KG1 (cell line): ENCODE data around the gene CLP1.
A peak's percentile ranks its signal among the peaks of the same experiment; 100 is the strongest.
"Not testable (repeated sequence)": the region's sequence is repeated elsewhere in the genome, so short reads cannot be mapped to it uniquely, and the experiment has no call there.

Experiments
- DNase-seq: peaks from one replicate; lab custom pipeline; 2025; lab: John Stamatoyannopoulos, UW

Gene CLP1

DNA sequence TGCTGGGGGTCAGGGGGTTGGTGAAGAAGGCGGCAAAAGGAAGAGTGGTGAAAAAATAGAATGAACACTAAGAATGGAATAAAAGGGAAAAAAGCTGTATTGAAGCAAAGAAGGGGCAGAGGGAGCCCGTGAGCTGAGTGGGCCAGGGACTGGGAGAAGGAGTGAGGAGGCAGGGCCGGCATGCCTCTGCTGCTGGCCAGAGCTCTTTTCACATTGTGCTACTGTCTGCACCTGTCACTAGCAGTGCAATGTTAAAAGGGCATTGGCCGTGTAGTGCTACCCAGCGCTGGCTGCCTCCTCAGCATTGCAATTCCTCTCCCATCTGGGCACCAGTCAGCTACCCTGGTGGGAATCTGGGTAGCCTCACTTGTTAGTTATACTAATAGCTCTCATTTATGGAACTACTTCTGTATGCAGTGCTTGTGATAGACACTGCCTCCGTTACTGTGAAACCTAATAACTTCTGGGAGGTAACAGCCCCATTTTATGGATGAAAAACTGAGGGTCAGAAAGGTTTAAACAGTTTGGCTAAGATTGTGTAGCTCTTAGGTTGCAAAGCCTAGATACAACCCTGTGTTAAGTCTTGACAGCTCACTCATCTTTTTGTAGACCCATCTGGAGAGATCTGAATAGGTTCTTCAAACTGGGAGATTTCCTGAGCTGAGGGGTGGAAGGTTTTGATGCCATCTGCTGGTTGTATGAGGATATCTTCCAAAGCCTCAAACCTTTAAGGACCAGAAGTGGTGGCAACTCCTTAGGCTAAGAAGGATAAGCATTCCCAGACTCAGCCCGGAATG, 16.4 kb upstream of the CLP1 start:
- peak; percentile 69 for DNase-seq

DNA sequence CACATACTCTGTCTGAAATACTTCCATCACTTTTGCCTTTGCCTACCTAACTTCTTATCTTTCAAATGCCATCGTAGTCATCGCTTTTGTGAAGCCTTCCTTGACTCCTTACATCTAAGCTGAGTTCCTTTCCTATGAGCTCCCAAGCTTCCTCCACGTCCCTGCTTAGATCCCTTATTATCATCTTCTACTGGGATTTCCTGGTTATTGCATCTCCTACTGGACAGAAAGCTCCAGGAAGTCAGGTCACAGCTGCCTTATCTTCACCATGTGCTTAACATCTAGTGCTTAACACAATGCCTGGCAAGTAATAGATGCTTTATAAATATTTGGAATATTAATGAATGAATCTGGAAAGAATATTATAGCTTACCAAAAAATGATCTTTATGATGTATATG, 13.8 kb upstream of the CLP1 start:
- DNase-seq, result no peak

DNA sequence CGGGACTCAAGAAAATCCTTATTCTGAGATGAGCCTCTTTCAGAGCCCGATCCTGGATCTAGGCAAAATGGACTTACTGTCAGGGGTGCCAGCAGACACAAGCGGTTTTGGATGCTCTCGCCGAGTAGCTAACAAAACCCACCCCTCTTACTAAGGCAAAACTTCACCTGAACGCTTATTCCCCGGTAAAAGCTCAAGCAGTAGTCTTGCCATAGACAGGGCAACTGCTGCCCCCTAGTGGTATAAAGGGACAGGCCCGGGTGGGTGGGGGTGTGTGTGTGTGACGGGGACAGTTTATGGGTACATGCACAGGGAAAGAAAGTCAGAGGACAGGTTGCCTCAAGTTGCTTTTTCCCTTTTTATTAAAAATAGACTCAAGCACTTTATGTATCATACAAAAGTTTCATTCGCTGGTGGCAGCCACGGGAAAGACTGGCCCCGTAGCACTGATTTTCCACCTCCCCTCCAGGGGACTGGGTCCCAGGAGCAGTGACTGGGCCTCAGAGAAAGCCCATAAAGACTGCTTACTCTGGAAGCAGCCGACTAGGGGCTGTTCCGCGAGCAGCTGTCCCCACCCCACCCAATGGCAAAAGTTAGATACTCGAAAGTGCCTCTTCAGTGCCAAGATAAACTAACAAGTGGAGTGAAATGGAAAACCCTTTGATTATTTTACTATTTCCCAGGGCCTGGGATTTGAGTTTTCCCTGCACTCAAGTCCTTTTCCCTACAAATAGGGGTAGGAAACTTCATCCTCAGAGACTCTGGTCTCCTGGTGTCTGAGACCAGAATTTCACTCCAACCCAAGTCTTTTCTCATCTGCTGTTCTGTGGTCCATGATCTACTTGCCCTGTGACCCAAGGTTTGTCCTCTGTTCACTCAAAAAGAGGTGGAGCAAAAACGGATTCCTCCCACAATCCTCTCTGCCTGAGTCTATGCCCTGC, 12.5 kb upstream of the CLP1 start:
- peak; percentile 82 for DNase-seq

DNA sequence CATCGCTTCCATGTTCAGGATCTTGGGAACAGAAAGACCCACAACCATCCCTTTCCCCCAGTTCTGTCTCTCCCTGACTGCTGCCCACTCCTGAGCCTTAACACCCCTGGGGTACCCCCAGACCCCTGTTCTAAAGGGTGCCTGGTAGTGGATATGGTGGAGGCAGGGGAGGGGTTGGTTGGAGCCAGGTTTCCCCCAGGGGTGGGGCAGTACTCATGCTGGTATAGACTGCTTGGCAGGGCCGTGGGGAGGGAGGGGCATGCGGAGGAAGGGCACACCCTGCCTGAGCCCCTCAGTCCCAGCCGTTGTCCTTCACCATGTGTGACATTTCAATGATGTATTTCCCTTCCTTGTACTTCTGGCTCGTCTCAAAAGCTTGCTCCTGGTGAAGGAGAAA, 11.9 kb upstream of the CLP1 start:
- no peak for DNase-seq

DNA sequence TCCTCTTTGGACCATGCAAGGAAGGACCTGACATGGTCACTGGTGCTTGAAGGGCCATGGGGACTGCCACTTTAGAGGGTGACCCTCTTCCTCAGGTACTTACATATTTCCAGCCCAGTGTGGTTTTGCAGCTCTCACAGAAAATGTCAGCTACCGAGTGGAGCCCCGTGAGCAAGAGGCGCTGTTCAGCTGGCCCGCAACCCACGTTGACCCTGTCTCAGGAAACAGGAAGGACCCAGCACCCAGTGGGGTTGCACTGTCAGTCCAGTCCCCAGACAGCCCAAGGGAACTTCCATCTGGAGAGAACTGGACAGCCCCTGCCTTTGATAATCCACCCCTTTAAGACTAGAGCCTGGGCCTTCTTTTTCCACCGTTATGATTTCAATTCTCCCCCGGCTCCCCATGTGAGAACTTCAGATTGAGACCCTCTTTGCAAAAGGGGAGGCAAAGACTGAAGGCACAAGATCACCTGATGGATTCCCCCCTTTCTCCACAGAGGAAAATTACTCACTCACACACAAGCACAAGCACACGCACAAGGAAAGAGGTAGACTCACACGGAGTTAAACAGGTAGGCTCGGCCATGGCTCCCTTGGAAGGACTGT, 11.3 kb upstream of the CLP1 start:
- no peak for DNase-seq

DNA sequence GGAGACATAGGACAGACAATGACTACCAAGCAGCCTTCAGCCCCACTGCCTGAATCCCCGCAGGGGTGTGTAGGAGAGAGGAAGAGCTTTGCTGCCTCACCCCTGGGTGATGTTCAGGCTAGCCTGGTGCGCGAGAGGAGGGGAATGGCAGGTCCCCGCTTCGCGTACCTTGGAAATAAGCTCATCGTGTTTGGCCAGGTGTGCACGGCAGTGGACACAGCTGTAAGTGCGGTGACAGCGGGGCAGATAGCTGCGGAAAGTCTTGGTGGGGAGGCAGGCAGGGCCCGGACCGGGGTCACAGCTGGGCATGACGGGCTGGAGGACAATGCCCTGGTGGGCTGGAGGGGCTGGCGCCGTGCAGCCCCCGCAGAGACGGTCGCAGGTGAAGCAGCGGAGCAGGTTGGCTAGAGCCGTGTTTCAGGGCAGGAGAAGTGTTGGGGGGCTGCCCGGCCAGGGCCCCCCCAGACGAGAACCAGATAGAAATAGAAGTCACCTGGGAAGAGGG, 10.7 kb upstream of the CLP1 start:
- DNase-seq, result no peak

DNA sequence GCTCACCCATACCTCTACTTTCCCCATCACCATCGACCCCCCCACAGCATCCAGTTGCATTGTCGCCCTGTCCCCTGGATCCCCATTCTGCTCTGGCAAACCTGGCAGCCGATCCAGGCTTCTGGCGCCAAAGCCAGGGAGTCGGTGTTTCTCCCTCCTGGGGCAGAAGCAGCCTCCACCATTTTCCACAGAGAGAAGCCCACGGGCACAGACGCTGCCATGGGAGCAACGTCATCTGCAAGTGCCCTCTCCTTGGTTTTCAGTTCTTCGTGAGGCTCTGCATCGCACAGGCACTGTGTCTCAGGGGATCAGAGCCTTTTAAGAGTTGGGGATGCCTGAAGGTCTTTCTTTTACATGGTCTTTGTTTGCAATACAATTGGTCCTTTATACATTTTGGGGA, 10.2 kb upstream of the CLP1 start:
- no peak for DNase-seq

DNA sequence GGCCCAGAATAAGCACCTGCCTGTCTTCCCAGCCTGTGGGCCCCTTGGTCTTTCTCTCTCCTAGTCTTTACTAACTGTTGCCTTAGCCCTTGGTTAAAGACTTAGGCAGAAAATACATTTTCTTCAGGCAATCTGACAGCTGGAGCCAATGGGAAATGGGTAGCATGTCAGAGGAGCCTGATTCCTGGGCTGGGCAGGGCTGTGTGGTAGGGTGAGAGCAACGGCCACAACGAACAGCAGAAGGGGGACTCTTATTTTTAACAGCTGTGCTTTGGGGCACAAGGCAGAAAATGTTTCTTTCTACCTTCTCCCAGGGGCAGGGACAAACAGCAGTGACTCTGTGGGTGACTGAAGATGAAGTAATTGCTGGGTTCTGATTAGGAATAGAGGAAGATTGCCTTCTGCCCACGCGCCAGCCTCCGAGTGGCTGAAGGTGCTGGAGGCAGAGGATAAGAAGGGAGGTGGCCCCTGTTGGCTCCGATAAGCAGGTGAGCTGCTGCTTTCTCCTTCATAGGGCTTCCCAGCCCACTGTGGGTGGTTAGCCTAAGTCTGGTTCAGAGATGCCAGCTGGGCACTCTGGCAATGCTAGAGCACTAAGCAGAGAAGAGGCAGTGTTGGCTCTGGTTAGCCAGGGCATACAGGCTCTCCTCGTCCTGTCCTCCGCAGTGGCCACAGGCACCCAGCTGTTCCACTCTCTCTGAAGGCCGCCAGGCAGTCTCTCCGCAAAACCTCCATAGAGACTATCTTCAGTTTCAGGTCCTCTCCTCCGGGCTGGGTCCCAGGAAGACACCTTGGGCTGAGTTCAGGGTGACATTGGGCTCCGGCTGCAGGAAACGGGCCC, 9.4 kb upstream of the CLP1 start:
- DNase-seq, result no peak

DNA sequence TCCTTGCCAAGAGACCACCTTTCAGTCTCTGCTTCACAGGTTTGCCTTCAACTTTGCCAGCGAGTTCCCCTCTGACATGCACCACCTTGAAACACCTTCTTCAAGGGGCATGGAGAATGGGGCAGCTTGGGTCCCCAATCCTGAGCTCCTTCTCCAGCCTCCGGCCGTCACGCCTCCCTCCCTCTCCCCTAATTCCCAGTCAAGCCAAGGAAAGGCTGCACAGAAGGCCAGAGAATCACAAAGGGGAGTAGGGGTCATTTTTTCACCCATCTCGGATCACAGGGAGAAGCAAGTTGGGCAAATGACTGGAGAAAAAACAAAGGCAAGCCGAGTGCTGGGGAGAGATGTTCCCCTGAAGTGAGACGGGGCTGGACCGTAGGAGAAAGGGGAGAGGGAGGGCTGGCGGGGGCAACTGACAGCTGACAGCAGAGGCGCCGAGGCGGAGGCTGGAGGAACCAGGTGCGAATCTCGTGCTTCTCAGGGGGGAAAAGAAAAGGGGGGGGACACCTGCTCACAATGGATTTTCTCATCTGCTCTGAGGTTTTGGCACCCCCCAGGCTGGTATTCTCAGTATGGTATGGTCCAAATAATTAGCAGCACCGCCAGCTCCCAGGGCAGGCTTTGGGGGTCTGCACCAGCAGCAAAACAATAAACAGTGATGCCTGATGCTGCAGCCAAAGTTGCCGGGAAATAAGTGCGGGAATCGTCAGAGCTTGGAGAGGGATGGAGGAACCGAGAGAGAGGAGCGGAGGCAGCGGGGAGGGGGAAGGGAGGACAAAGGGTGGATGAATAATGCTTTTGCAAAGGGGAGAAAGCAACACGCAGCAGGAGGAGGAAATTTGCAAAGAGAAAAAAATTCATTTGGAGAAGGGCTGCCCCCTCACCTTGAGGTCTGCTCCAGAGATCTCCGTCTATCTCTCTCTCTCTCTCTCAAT, 8.5 kb upstream of the CLP1 start:
- no peak for DNase-seq

DNA sequence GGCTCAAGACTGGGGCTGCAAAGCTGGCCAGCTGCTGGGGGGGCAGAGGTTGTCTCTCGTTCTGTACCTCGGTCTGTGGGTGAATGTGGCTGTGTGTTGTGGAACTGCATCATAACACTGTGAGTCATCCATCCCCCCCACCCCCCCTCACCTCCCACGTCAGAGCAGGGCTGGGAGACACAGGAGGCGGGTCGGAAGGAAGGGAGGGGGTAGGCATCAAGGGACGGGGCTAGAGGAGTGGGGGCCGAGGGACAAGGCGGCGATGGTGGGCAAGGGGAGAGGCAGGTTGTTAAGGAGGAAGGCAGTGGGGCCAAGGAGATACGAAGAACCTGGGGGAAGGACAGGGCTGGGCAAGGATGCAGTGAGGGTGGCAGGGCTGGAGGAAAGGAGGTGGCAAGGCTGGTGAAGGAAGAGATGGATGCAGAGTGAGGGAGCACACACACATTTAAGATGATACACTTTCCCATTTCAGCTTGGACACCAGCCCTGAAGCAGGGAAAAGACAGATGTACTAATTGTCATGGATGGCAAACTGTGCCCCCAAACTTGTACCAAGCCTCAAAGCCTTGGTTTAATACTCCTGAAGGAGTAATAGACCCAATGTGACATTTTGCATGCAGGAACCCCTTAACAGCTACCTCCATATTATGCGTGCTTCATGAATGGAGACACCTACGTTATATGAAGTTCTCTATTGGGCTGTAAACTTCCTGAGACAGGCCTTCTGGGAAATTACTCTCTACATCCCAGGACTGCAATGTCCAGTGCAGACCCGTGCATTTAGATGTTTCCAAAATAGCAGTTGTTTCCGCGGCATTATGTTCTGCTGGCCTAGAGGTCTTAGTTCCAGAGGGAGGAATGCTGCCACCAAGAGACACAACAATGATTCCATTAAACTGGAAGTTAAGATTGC, 7.5 kb upstream of the CLP1 start, which contains the start of gene YPEL4:
TSS of gene YPEL4 (minus strand) at position 87 of the 913 bp plus-strand sequence. CDS start 2,805 bp downstream, outside the sequence.
- no peak for DNase-seq

DNA sequence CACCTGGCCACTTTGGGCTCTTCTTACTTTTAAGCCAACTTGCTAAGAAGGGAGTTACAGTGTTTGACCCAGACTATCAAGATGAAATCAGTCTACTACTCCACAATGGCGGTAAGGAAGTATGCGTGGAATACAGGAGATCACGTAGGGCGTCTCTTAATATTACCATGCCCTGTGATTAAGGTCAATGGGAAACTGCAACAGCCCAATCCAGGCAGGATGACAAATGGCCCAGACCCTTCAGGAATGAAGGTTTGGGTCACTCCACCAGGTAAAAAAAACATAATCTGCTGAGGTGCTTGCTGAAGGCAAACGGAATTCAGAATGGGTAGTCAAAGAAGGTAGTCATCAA, 6.8 kb upstream of the CLP1 start:
- no peak for DNase-seq

DNA sequence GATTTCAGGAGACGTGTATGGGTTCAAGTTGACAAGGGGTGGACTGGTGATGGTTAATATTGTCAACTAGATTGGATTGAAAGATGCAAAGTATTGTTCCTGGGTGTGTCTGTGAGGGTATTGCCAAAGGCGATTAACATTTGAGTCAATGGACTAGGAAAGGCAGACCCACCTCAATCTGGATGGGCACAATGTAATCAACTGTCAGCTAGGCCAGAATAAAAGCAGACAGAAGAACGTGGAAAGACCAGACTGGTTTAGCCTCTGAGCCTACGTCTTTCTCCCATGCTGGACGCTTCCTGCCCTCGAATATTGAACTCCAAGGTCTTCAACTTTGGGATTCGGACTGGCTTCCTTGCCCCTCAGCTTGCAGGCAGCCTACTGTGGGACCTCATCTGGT, 6.2 kb upstream of the CLP1 start:
- DNase-seq, result no peak

DNA sequence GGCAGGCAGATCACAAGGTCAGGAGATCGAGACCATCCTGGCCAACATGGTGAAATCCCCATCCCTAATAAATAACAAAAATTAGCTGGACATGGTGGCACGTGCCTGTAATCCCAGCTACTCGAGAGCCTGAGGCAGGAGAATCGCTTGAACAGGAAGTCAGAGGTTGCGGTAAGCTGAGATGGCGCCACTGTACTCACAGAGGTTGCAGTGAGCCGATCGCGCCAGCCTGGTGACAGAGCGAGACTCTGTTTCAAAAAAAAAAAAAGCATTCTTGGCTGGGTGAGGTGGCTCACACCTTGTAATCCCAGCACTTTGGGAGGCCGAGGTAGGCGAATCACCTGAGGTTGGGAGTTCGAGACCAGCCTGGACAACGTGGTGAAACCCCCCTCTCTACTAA, 5.3 kb upstream of the CLP1 start:
- not testable (repeated sequence) for DNase-seq

DNA sequence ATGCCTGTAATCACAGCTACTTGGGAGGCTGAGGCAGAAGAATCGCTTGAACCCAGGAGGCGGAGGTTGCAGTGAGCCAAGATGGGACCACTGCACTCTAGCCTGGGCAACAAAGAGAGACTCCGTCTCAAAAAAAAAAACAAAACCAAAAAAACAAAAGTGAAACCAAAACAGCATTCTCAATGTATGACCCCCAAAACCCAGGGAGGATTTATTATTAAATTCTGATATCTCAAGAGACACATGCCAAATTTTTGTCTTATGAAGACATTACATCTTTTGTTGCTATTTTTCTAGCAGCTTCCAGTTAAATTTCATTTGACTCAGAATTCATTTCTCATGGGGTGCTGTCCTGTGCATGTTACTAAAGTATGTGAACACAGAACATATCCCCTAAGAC, 4.9 kb upstream of the CLP1 start:
- no peak for DNase-seq

DNA sequence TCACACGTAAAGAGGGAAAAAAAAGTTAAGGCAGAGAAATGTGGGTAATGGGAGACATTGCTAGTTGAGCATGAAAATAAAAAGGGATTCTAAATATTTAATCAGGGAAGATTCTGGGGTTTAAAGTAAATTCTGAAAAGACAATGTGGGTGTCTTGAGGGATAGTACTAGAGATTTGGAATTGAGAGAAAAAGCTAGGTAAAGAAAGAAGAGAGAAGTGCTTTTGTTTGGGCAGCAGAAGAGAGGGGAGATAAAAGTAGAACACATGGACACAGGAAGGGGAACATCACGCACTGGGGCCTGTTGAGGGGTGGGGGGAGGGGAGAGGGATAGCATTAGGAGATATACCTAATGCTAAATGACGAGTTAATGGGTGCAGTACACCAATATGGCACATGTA, 4.4 kb upstream of the CLP1 start:
- DNase-seq, result peak; percentile 29

DNA sequence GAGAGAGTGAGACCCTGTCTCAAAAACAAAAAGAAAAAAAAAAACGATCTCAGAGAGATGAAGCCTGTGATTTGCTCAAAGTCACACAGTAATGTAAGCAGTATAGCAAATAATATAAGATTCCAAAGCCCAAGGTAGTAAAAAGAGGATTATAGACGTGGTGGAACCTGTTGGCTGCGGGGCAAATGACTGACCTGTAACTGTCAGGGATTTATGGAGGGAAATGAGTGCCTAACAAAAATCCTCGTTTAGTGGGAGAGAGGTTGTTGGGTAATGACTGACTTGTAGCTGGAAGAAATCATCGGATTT, 723 bp upstream of the CLP1 start:
- no peak for DNase-seq

DNA sequence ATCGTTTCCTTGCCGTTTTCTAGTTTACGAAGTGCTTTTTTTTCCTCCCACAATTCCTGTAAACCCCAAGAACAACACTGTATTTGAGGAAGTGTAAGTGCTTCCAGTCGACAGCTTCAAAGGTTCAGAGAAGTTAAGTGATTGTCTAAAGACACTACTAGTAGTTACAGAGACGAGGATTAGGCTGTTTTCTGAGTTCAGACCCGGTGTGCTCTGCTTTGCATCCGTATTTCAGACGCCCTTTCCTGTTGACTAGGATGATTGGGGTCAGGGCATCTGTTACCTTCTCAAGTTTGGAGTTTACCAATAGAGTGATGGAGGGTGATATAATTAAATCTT, 430 bp downstream of the CLP1 start:
- DNase-seq, result no peak

DNA sequence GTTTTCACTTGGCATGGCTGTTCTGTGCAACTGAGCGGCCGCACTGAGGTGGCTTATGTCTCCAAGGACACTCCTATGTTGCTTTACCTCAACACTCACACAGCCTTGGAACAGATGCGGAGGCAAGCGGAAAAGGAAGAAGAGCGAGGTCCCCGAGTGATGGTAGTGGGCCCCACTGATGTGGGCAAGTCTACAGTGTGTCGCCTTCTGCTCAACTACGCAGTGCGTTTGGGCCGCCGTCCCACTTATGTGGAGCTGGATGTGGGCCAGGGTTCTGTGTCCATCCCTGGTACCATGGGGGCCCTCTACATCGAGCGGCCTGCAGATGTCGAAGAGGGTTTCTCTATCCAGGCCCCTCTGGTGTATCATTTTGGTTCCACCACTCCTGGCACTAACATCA, 2.1 kb downstream of the CLP1 start:
- DNase-seq, result no peak

DNA sequence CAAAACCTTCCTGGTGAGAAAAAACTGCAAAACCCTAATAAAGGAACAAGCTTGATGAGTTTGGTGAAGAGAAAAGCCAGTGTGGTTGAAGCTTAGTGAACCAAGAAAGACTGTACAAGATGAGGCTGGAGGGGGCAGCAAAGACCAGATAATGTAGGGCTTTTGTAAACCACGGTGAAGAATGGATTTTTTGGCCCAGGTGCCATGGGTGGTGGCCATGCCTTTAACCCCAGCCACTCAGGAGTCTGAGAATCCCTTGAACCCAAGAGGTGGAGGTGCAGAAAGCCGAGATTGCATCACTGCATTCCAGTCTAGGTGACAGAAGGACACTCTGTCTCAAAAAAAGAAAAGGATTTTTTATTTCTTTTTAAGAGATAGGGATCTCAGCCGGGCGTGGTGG, 5.3 kb downstream of the CLP1 start:
- DNase-seq, result no peak

DNA sequence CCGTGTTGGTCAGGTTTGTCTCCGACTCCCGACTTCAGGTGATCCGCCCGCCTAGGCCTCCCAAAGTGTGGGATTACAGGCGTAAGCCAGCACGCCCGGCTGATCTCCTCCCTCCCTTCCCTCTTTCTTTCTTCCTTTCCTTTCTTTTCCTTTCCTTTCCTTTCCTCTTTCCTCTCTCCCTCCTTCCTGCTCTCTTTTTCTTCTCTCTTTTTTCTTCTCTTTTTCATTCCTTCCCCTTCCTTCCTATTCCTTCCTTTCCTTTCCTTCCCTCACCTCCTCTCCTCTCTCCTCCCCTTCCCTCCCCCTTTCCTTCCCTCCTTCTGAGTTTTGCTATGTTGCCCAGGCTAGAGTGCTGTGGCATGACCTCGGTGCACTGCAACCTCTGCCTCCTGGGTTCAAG, 6.4 kb downstream of the CLP1 start:
- DNase-seq, result no peak
